NCI-H748 (cell line): Measurements from ENCODE around the gene PABPN1L.

Experiments
- DNase-seq: peaks from one replicate; lab custom pipeline; 2025; ENCODE audit not compliant: unreplicated experiment; lab: John Stamatoyannopoulos, UW

Gene PABPN1L

GRCh38 chr16:88853325-88853941 is 13.0 kb downstream of the PABPN1L start:
- DNase-seq, result no peak

GRCh38 chr16:88851616-88852015 is 14.8 kb downstream of the PABPN1L start:
- no peak for DNase-seq

DNA sequence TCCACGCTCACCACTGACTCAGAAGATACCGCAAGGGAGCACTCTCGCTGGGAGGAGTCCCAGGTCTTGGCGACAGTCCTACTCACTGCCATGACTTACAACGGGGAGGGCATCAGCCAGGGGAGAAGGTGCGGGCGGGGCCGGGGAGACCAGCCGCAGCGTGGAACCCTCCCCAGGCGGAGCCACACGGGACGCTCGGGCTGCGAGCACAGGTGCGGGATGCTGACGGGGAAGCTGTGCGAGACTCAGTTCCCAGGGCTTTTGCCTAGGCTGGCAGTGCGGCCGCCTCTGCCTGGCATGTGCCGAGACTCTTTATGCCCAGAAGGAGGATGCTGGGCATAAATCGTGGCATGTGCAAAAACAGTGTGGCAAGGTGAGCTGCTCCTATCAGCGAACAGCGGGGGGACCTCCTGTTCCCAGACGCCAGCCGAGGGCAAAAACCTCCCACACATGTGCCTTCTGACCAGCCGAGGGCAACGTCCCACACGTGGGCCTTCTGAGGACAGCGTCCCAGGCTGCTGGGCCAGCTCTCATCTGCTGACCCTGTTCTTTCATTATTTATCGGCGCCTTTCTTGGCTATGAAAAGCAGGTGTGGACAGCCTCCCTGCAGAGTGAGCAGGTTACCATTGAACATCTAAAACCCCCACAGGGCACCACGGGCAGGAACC is 15.8 kb downstream of the PABPN1L start:
- no peak for DNase-seq

GRCh38 chr16:88848557-88848956 is 17.9 kb downstream of the PABPN1L start:
- DNase-seq, result no peak

- DNase-seq, result no peak
These were observed 18.8 kb downstream of the PABPN1L start for GRCh38 chr16:88847654-88848053.

DNA sequence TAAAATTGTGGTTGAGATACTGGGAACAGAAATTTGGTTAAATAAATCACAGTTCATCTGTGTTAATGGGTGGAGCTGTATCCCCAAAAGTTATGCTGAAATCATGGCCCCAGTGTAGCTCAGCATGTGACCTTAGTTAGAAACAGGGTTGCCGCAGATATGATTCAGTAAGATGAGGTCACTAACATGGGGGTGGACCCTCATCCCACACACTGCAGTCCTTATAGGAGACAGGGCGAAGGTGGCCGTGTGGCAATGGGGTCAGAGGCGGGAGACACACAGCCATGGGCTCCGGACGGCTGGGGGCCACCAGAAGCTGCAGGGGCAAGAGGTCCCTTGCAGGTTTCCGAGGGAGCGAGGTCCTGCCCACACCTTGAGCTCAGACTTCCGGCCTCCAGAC is 20.4 kb downstream of the PABPN1L start:
- no peak for DNase-seq

DNA sequence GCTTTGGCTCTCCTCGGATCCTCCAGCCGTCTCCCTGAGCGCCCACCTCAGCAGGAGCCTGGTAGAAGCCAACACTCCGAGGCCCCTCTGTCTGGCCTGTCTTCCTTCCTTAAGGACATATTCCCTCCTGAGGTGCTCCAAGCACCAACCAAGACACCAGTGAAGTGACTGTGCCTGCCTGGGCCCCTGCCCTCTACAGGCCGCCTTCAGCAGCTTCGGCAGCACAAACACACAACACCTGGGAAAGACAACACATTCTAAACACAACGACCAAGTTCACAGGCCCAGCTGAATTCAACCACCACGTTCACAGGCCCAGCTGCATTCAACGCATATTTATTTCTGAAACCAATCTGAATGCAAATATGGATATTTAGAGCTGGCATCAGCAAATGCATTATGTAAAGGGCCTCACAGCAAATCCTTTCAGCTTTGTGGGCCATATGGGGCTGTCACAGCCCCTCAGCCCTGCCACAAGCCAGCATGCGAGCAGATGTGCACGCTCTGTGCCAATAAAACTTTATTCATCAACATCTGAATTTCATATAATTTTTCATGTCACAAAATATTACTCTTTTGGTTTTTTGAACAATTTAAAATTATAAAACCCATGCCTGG is 21.9 kb downstream of the PABPN1L start:
- DNase-seq, result no peak

DNA sequence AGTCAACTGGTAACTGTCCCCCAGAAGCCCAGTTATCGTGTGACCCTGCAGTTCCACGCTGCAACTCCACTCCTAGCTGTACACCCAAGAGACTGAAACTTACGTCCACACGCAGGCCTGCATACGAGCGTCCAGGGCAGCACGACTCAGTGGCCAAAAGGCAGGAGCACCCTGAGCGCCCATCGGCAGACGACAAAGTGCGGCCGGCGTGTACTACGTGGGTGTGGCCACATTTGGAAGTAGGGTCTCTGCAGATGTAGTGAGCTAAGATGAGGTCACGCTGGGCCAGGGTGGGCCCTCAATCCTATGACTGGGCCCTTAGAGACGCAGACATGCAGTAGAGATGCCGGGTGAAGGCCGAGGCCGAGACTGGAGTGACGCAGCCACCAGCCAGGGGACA is 23.2 kb downstream of the PABPN1L start:
- no peak for DNase-seq

DNA sequence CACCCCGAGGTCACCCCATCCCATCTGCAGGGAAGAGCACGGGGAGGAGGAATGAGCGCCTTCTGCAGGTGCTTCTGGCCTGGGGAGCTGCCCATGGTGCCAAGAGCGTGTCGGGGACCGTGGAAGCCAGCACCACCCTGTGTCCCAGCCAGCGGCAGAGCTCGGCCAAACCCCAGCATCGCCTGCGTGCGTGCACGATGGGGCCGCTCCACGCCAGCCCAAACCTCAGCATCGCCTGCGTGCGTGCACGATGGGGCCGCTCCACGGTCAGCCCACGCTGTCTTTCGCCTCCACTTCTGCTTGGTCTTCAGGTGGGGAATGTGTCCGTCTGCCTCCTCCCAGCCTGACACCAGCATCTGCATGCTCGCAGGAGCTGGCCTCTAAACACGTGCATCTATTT is 23.7 kb downstream of the PABPN1L start:
- DNase-seq, result no peak

- DNase-seq, result no peak
These were observed 24.1 kb downstream of the PABPN1L start for GRCh38 chr16:88842308-88842756.

DNA sequence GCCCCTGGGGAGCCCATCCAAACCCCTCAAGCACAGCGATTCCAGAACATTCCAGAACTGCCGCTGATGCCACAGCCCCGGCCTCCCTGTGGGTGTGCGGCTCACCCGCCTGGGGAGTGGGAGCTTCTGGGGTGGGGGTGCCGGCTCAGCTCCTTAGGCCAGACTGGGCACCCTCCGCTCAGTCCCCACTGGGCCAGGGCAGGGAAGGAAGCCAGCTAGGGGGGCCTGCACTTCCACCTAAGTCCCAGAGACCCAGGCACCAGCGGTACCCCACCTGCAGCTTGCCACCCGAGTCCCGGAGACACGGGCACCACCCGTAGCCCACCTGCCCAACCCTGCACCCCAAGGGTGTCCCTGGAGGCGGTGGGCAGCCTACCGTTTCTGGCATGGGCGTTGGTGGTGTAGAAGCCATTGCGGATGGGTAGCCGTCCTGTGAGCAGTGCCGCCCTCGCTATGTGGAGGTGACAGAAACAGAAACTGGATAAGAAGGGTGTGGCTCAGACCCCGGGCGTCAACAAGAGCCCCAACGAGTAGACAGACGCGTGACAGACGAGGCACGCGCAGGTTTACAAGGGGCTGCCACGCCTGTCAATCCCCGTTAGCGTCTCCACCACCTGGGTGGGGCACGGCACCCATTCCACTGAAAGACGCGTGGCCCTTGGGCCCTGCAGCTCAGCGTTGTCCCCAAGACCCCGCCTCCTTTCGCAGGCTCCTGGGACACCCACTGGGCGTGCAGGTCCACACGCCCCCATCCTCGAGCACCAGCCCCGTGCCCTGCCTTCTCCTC is 24.7 kb downstream of the PABPN1L start:
- DNase-seq, result no peak

GRCh38 chr16:88840600-88841215 is 25.8 kb downstream of the PABPN1L start:
- no peak for DNase-seq

DNA sequence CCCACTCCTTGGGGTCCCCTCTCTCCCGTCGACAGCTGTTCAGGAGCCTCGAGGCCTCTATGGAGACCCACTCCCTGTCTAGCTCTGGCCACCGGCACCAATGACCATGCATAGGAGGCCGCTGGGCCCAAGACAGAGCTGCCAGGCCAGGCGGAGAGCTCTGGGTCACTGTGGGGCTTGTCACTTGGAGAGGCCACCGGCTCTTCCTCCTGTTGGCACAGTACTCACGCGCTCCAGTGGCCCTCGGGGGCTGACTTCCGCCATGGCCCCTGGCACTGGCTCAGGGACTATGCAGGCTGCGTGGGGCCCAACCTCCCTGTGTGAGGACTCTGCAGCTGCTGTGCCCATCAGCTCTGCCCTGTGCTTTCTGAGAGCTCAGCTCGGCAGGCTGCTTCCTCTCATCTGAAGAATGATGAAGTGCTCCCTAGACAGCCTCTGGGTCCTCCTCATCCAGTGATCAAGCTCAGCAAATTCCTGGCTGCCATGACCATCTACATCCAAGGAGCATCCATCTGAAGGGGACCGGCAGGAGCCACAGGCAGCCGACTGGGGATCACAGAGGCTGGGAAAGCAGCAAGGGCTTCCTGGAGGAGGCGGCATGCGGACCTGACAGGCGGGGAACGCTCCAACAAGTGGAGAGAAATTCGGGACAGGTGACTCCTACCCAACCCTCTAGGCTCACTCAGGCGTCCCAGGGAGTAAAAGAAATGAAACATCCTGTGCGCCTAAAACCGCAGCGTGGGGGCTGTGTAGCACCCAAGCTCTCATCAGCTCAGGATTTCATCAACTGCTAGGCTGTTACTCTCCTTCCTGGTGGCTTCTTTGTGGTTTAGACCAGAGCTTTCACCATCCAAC is 26.5 kb downstream of the PABPN1L start:
- DNase-seq, result no peak

- DNase-seq, result no peak
These were observed 27.4 kb downstream of the PABPN1L start for GRCh38 chr16:88839026-88839529.

- no peak for DNase-seq
These were observed 27.9 kb downstream of the PABPN1L start for GRCh38 chr16:88838566-88838965.

DNA sequence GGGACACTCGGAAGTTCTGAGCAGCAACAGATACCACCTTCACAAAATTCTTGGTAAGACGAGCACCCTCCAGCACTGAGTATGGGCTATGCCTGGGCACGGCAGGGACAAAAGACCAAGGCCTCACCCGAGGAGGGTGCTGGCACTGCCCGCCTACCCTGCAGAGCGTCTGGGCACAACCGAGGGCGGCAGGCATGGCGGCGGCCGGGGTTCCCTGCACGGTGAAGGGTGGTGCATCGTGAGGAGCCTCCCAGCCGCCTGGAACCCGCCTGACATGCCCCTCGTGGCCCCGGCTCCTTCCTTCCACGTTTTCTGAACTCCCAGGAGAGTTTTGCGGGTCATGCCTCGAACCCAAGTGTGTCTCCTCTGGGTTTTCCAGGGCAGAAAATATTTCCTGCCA is 28.7 kb downstream of the PABPN1L start:
- no peak for DNase-seq

DNA sequence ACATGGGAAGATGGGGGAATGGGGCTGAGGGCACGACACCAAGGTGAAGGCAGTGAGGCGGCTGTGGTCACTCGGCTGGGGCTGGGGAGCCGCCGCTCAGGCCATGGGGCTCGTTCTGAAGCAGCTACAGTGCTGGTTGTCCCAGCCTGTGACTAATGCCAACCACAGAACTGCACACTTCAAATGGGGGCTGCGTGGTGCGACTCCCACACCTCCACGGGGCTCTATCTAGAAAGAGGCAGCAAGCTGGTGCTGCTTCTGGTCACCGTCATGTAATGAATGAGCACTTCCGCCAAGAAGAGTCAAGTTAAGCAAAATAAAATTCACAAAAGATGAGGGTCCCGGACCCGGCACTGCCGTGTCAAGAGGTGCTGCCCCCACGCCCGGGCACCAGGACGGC is 29.7 kb downstream of the PABPN1L start:
- no peak for DNase-seq

- DNase-seq, result no peak
These were observed 30.6 kb downstream of the PABPN1L start for GRCh38 chr16:88835818-88836217.

DNA sequence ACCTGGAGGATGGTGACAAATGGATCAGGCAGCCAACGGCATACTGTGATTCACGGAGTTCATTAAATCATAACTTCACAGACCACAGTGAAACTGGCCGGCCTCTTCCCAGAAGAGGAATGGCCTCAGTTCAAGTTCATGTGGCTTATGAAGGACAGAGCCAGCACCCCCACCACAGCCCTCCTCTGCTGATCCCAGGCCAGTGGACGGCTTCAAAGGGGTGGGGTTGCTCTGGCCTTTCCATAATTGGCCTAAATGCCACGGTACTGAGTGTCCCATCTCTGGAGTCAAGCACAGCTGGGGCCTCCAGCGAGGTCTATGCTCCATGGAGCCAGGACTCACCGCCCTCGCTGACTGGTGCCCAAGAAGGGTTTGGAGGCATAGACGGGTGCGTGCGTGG is 31.1 kb downstream of the PABPN1L start:
- DNase-seq, result no peak

- DNase-seq, result no peak
These were observed 31.8 kb downstream of the PABPN1L start for GRCh38 chr16:88834670-88835069.
